Measurements from ENCODE around the gene ARHGEF17. TPM values are rescaled to one million over a fixed set of nuclear protein-coding genes. Genes with fewer than 3 reads are reported as not detected.

ARHGEF17 gene
- total and polyA plus RNA-seq, 2 donors (not counting 1 experiment from before 2014, with no cell fraction given) = 42.8 to 43.1 TPM

GRCh38 chr11:73316422-73316821 is 8.3 kb downstream of the ARHGEF17 start:
- H4K20me1 ChIP-seq (ENCODE audit: control insufficient read depth, extremely low read depth, insufficient read depth, low read length) = no peaks in the 10 kb centered on the region
- H3K9ac ChIP-seq (ENCODE audit: insufficient read depth, low read length) = no peak overlapping the region
- H3K4me1 ChIP-seq (ENCODE audit: control insufficient read depth, extremely low read depth, insufficient read depth, low read length) = peaks cover 55% of the 10 kb centered on the region
- H3K79me2 ChIP-seq (ENCODE audit: control insufficient read depth, insufficient read depth, low read length) = peaks cover 96% of the 10 kb centered on the region
- no peak overlapping the region for H2AFZ ChIP-seq (ENCODE audit: low read length)
- peak overlapping the region; percentile 11 for H3K4me2 ChIP-seq (ENCODE audit: extremely low read depth, insufficient read depth, low read length)
- no peak overlapping the region for H3K4me3 ChIP-seq (replicated peaks in 1 of 4; ENCODE audit: control extremely low read depth in 1 of 4, insufficient read depth in 1 of 4, low read depth in 3 of 4, low read length in 4 of 4)
- no peaks in the 10 kb centered on the region for H3K9me3 ChIP-seq (ENCODE audit: control insufficient read depth, insufficient read depth, low read depth, low read length)
- H3K27me3 ChIP-seq (ENCODE audit: control insufficient read depth, insufficient read depth, low read length) = no peaks in the 10 kb centered on the region
- no peak overlapping the region for H3K27ac ChIP-seq (ENCODE audit: insufficient read depth, low read length)
- TF ChIP-seq EZH2 (IDR thresholded peaks at IDR 0.05; ENCODE audit: low read length, missing control alignments) (no peak), CTCF (conservative IDR thresholded peaks at IDR 0.05 in 1 of 2, IDR thresholded peaks at IDR 0.05 in 1 of 2; ENCODE audit: low read depth in 1 of 2, low read length in 2 of 2) (no peak)
- peaks cover 5% of the 10 kb centered on the region for H3K36me3 ChIP-seq (ENCODE audit: control insufficient read depth, insufficient read depth, low read length)
- DNase-seq (ENCODE audit: low read depth in 2 of 2) = no peak

- peak in 1 of 2 donors; percentile 39 for DNase-seq (ENCODE audit: low read depth in 2 of 2)
- H2AFZ ChIP-seq (ENCODE audit: low read length) = no peak overlapping the region
- TF ChIP-seq CTCF (conservative IDR thresholded peaks at IDR 0.05 in 1 of 2, IDR thresholded peaks at IDR 0.05 in 1 of 2; ENCODE audit: low read depth in 1 of 2, low read length in 2 of 2) (no peak), EZH2 (IDR thresholded peaks at IDR 0.05; ENCODE audit: low read length, missing control alignments) (no peak)
Measured at GRCh38 chr11:73317373-73317772, 9.3 kb downstream of the ARHGEF17 start.

GRCh38 chr11:73317803-73318202 is 9.7 kb downstream of the ARHGEF17 start:
- peak overlapping the region; percentile 65 for H3K27ac ChIP-seq (ENCODE audit: insufficient read depth, low read length)

More at GRCh38 chr11:73317373-73317772, 9.3 kb downstream of the ARHGEF17 start:
- Histone ChIP-seq H3K9me3 (ENCODE audit: control insufficient read depth, insufficient read depth, low read depth, low read length) (no peaks in the 10 kb centered on the region), H3K27me3 (ENCODE audit: control insufficient read depth, insufficient read depth, low read length) (no peaks in the 10 kb centered on the region), H3K4me2 (ENCODE audit: extremely low read depth, insufficient read depth, low read length) (no peak overlapping the region), H3K36me3 (ENCODE audit: control insufficient read depth, insufficient read depth, low read length) (peaks cover 4% of the 10 kb centered on the region), H3K4me1 (ENCODE audit: control insufficient read depth, extremely low read depth, insufficient read depth, low read length) (peaks cover 63% of the 10 kb centered on the region), H3K79me2 (ENCODE audit: control insufficient read depth, insufficient read depth, low read length) (peaks cover 88% of the 10 kb centered on the region), H3K9ac (ENCODE audit: insufficient read depth, low read length) (no peak overlapping the region), H4K20me1 (ENCODE audit: control insufficient read depth, extremely low read depth, insufficient read depth, low read length) (no peaks in the 10 kb centered on the region), H3K4me3 (replicated peaks in 1 of 4; ENCODE audit: control extremely low read depth in 1 of 4, insufficient read depth in 1 of 4, low read depth in 3 of 4, low read length in 4 of 4) (no peak overlapping the region), H3K27ac (ENCODE audit: insufficient read depth, low read length) (peak overlapping the region; percentile 65)

More at GRCh38 chr11:73317803-73318202, 9.7 kb downstream of the ARHGEF17 start:
- no peak overlapping the region for H3K4me2 ChIP-seq (ENCODE audit: extremely low read depth, insufficient read depth, low read length)
- no peak overlapping the region for H3K4me3 ChIP-seq (replicated peaks in 1 of 4; ENCODE audit: control extremely low read depth in 1 of 4, insufficient read depth in 1 of 4, low read depth in 3 of 4, low read length in 4 of 4)
- peaks cover 4% of the 10 kb centered on the region for H3K36me3 ChIP-seq (ENCODE audit: control insufficient read depth, insufficient read depth, low read length)
- no peak for DNase-seq (ENCODE audit: low read depth in 2 of 2)
- peaks cover 67% of the 10 kb centered on the region for H3K4me1 ChIP-seq (ENCODE audit: control insufficient read depth, extremely low read depth, insufficient read depth, low read length)
- no peak for TF ChIP-seq CTCF (conservative IDR thresholded peaks at IDR 0.05 in 1 of 2, IDR thresholded peaks at IDR 0.05 in 1 of 2; ENCODE audit: low read depth in 1 of 2, low read length in 2 of 2)
- no peak for TF ChIP-seq EZH2 (IDR thresholded peaks at IDR 0.05; ENCODE audit: low read length, missing control alignments)
- H4K20me1 ChIP-seq (ENCODE audit: control insufficient read depth, extremely low read depth, insufficient read depth, low read length) = no peaks in the 10 kb centered on the region
- H3K9ac ChIP-seq (ENCODE audit: insufficient read depth, low read length) = peak overlapping the region; percentile 16
- H3K79me2 ChIP-seq (ENCODE audit: control insufficient read depth, insufficient read depth, low read length) = peaks cover 88% of the 10 kb centered on the region
- H2AFZ ChIP-seq (ENCODE audit: low read length) = no peak overlapping the region
- H3K9me3 ChIP-seq (ENCODE audit: control insufficient read depth, insufficient read depth, low read depth, low read length) = no peaks in the 10 kb centered on the region
- no peaks in the 10 kb centered on the region for H3K27me3 ChIP-seq (ENCODE audit: control insufficient read depth, insufficient read depth, low read length)
